Upper lobe of left lung (tissue), 6 donors: ENCODE data around the gene DPH7. TPM values are rescaled to one million over a fixed set of nuclear protein-coding genes. Genes with fewer than 3 reads are reported as not detected.

Experiments
- ATAC-seq, 2 donors: fragments of 200-7000 bp; cut with Tn5 transposase; one replicate each; pipeline ENCODE4 v1.9.1; 2022; ENCODE audit warnings: mild to moderate bottlenecking in 2 of 2, moderate library complexity in 2 of 2; ENCODE audit not compliant: low FRiP score in 2 of 2
- DNase-seq, 2 donors: peaks; one replicate each; pipeline ENCODE4 v3.0.0-alpha.2; 2019 to 2020
- H3K27ac ChIP-seq, 4 donors: fragments of 200-600 bp; sonication (generic); one replicate each; pipeline ENCODE4 v1.5.1; 2016 to 2019
- H3K27me3 ChIP-seq, 4 donors: fragments of 200-600 bp; sonication (generic); one replicate each; pipeline ENCODE4 v1.5.1; 2017 to 2019
- H3K36me3 ChIP-seq, 4 donors: fragments of 200-600 bp; sonication (generic); one replicate each; pipeline ENCODE4 v1.5.1; 2016 to 2019
- H3K4me1 ChIP-seq, 4 donors: fragments of 200-600 bp; sonication (generic); one replicate each; pipeline ENCODE4 v1.5.1; 2018 to 2019
- H3K4me3 ChIP-seq, 4 donors: fragments of 200-600 bp; sonication (generic); one replicate each; pipeline ENCODE4 v1.5.1; 2017 to 2019; ENCODE audit warnings: mild to moderate bottlenecking in 2 of 4, moderate library complexity in 1 of 4
- H3K9me3 ChIP-seq, 4 donors: fragments of 200-600 bp; sonication (generic); one replicate each; pipeline ENCODE4 v1.5.1; 2018 to 2019
- CTCF ChIP-seq, 6 experiments: fragments of 450-650 bp in 4 of 6; fragments of 200-600 bp in 2 of 6; sonication (generic) in 2 of 6; IDR thresholded peaks; one replicate each; pipeline ENCODE4 v1.5.1; 2016 to 2019; ENCODE audit warnings: antibody characterized with exemption in 6 of 6
- EP300 ChIP-seq, 4 donors: sonication (generic); formaldehyde crosslinking; IDR thresholded peaks; one replicate each; pipeline ENCODE4 v1.5.1; 2017; ENCODE audit warnings: antibody characterized with exemption in 4 of 4, control low read depth in 2 of 4
- POLR2A ChIP-seq, 4 donors: fragments of 450-650 bp; IDR thresholded peaks; one replicate each; pipeline ENCODE4 v1.5.1; 2016 to 2017; ENCODE audit warnings: antibody characterized with exemption in 4 of 4, mild to moderate bottlenecking in 2 of 4
- POLR2AphosphoS5 ChIP-seq, 2 donors: sonication (generic); formaldehyde crosslinking; IDR thresholded peaks; one replicate each; pipeline ENCODE4 v1.5.1; 2017; ENCODE audit warnings: antibody characterized with exemption in 2 of 2
- WGBS, 2 donors: methylation state at CpG; one replicate each; pipeline ENCODE4 v1.1.5; 2017 to 2018; 5-methylcytosine and 5-hydroxymethylcytosine counted together
- total RNA-seq, 6 donors: library from RNA; depleted of rRNA in 4 of 6; stranded (reverse); fragments of >200 nt in 4 of 6; gene quantifications; one replicate each; pipeline versions ENCODE4 v1.1.0 to v1.2.1, GENCODE V29; 2016 to 2021
- donor health status: DM: no; HTN: no; CAD: no; lungs with moderate emphysema.
- donor health status: DM: no; HTN: yes; CAD: no; lungs with severe emphysema.

Gene DPH7
- total RNA-seq, 6 donors from 2014 or later: 25.5 to 115 (median 42.4) TPM

- Histone ChIP-seq H3K4me1 (peaks cover 23 to 34% (median 29%) of the 10 kb centered on the region in 4 donors), H3K27me3 (no peaks in the 10 kb centered on the region), H3K4me3 (no peak overlapping the region), H3K27ac (no peak overlapping the region), H3K36me3 (peaks cover 8 to 44% (median 33%) of the 10 kb centered on the region in 4 donors), H3K9me3 (no peaks in the 10 kb centered on the region)
- DNase-seq (no peak), ATAC-seq (no peak)
- WGBS, 2 donors: 73 to 90% methylated on average over 11 to 12 of the region's 12 CpGs
- TF ChIP-seq EP300 (IDR thresholded peaks at IDR 0.05) (no peak), CTCF (IDR thresholded peaks at IDR 0.05) (no peak), POLR2A (IDR thresholded peaks at IDR 0.05) (no peak), POLR2AphosphoS5 (IDR thresholded peaks at IDR 0.05) (no peak)
Measured at GRCh38 chr9:137575716-137576411, 2.9 kb downstream of the DPH7 start.

DNA sequence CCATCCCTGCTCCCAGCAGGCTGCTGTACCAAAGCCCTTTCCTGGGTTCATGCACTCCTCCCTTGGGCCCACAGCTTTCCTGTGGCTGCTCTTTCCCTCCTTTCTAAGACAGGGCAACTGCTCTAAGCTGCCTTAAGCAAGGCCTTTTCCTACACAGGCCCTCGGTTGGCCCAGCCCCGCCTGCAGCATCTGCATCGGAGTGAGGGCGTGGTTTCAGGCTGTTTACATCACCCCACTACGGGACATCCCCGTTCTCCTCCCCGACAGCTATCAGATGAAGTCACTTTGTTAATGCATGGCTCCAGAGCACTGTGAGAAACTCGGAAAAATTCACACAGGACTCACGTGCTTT lies 3.4 kb downstream of the DPH7 start:
- DNase-seq (no peak), ATAC-seq (no peak)
- 71 to 78% methylated on average over 9 of the region's 9 CpGs for WGBS, 2 donors
- Histone ChIP-seq H3K27me3 (no peaks in the 10 kb centered on the region), H3K9me3 (no peaks in the 10 kb centered on the region), H3K36me3 (peaks cover 8 to 44% (median 34%) of the 10 kb centered on the region in 4 donors), H3K4me1 (peaks cover 23 to 34% (median 29%) of the 10 kb centered on the region in 4 donors), H3K4me3 (no peak overlapping the region), H3K27ac (no peak overlapping the region)
- TF ChIP-seq CTCF (IDR thresholded peaks at IDR 0.05) (no peak), EP300 (IDR thresholded peaks at IDR 0.05) (no peak), POLR2AphosphoS5 (IDR thresholded peaks at IDR 0.05) (no peak), POLR2A (IDR thresholded peaks at IDR 0.05) (no peak)

- H3K9me3 ChIP-seq: no peaks in the 10 kb centered on the region
- no peak overlapping the region for H3K27ac ChIP-seq
- no peaks in the 10 kb centered on the region for H3K27me3 ChIP-seq
- no peak for TF ChIP-seq POLR2A (IDR thresholded peaks at IDR 0.05)
- no peak for TF ChIP-seq CTCF (IDR thresholded peaks at IDR 0.05)
- TF ChIP-seq POLR2AphosphoS5 (IDR thresholded peaks at IDR 0.05): no peak
- TF ChIP-seq EP300 (IDR thresholded peaks at IDR 0.05): no peak
- no peak overlapping the region for H3K4me3 ChIP-seq
- H3K36me3 ChIP-seq: peaks cover 8 to 44% (median 34%) of the 10 kb centered on the region in 4 donors
- no peak for DNase-seq
- WGBS, 2 donors: 89 to 93% methylated on average over 8 to 10 of the region's 10 CpGs
- H3K4me1 ChIP-seq: peaks cover 18 to 30% (median 25%) of the 10 kb centered on the region in 4 donors
- no peak for ATAC-seq
Measured at GRCh38 chr9:137574192-137574591, 4.5 kb downstream of the DPH7 start.

DNA sequence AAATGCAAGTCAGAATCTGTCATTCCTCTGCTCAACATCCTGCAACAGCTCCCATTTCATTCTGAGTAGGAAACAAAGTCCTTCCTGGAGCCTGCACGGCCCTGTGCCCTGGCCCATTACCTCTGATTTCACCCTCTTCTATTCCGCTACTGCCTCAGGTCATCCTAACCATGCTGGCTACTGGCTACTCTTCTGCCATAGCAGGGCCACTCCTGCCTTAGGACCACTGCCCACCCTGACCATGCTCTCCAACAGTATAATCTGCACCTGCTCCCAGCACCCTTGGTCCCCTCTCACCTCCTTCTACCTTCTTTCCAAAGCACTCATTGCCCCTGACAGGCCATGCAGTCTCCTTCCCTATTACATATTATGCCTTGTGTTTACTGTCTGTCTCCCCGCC lies 8.2 kb downstream of the DPH7 start:
- H3K9me3 ChIP-seq: no peaks in the 10 kb centered on the region
- DNase-seq (no peak), ATAC-seq (no peak)
- peaks cover 8 to 40% (median 31%) of the 10 kb centered on the region in 4 donors for H3K36me3 ChIP-seq
- 87 to 94% methylated on average over 3 of the region's 3 CpGs for WGBS, 2 donors
- no peaks in the 10 kb centered on the region for H3K27me3 ChIP-seq
- H3K4me1 ChIP-seq: peaks cover 0 to 1% (median 0%) of the 10 kb centered on the region in 4 donors
- no peak overlapping the region for H3K4me3 ChIP-seq
- TF ChIP-seq EP300 (IDR thresholded peaks at IDR 0.05) (no peak), CTCF (IDR thresholded peaks at IDR 0.05) (no peak), POLR2AphosphoS5 (IDR thresholded peaks at IDR 0.05) (no peak), POLR2A (IDR thresholded peaks at IDR 0.05) (no peak)
- no peak overlapping the region for H3K27ac ChIP-seq
